Trophoblast cell (in vitro differentiated cells and primary cell): ENCODE data around the gene UBE2L6.

Experiments
- DNase-seq, 2 donors: peaks; one replicate each; pipeline ENCODE4 v3.0.0-alpha.2; 2016
- H2AFZ ChIP-seq: 2 replicates; pipeline ENCODE4 v1.6.1; 2013; ENCODE audit warnings: low read length, moderate library complexity, mild to moderate bottlenecking; ENCODE audit not compliant: insufficient read depth, poor library complexity
- H2AK5ac ChIP-seq: 2 replicates; pipeline ENCODE4 v1.6.1; 2013; ENCODE audit warnings: mild to moderate bottlenecking, low read length
- H2BK120ac ChIP-seq: 2 replicates; pipeline ENCODE4 v1.6.1; 2013; ENCODE audit warnings: low read length, mild to moderate bottlenecking, moderate library complexity; ENCODE audit not compliant: insufficient read depth, poor library complexity
- H2BK12ac ChIP-seq: 2 replicates; pipeline ENCODE4 v1.6.1; 2013; ENCODE audit warnings: mild to moderate bottlenecking, low read length, moderate library complexity
- H2BK5ac ChIP-seq: 2 replicates; pipeline ENCODE4 v1.6.1; 2013; ENCODE audit warnings: low read length, low read depth, moderate library complexity, mild to moderate bottlenecking; ENCODE audit not compliant: poor library complexity
- H3K14ac ChIP-seq: 2 replicates; pipeline ENCODE4 v1.6.1; 2013; ENCODE audit warnings: mild to moderate bottlenecking, low read length
- H3K18ac ChIP-seq: 2 replicates; pipeline ENCODE4 v1.6.1; 2013; ENCODE audit warnings: mild to moderate bottlenecking, low read length
- H3K23ac ChIP-seq: 2 replicates; pipeline ENCODE4 v1.6.1; 2013; ENCODE audit warnings: low read length
- H3K27ac ChIP-seq: 2 replicates; pipeline ENCODE4 v1.5.1; 2013; ENCODE audit warnings: low read depth, mild to moderate bottlenecking, inconsistent platforms, low read length, moderate library complexity
- H3K27me3 ChIP-seq: 2 replicates; pipeline ENCODE4 v1.6.1; 2013; ENCODE audit warnings: inconsistent platforms, mild to moderate bottlenecking, low read length, moderate library complexity; ENCODE audit not compliant: insufficient read depth
- H3K36me3 ChIP-seq, 2 experiments: 1 replicate in 1 of 2; 2 replicates in 1 of 2; pipeline ENCODE4 v1.6.1; 2013; ENCODE audit warnings: low read length in 2 of 2, mild to moderate bottlenecking in 2 of 2, moderate library complexity in 1 of 2; ENCODE audit not compliant: insufficient read depth in 2 of 2, control insufficient read depth in 1 of 2
- H3K4ac ChIP-seq: 2 replicates; pipeline ENCODE4 v1.6.1; 2013; ENCODE audit warnings: low read depth, mild to moderate bottlenecking, low read length, moderate library complexity
- H3K4me1 ChIP-seq, 2 experiments: 1 replicate in 1 of 2; 2 replicates in 1 of 2; pipeline ENCODE4 v1.6.1; 2013; ENCODE audit warnings: low read length in 2 of 2, mild to moderate bottlenecking in 2 of 2, moderate library complexity in 1 of 2; ENCODE audit not compliant: insufficient read depth in 2 of 2, control insufficient read depth in 1 of 2
- H3K4me2 ChIP-seq: 2 replicates; pipeline ENCODE4 v1.6.1; 2013; ENCODE audit warnings: inconsistent platforms, mild to moderate bottlenecking, low read length, moderate library complexity
- H3K4me3 ChIP-seq: 2 replicates; pipeline ENCODE4 v1.5.1; 2013; ENCODE audit warnings: mild to moderate bottlenecking, low read depth, low read length, inconsistent platforms
- H3K79me1 ChIP-seq: one replicate; pipeline ENCODE4 v1.6.1; 2013; ENCODE audit warnings: low read length
- H3K79me2 ChIP-seq: 2 replicates; pipeline ENCODE4 v1.6.1; 2013; ENCODE audit warnings: low read length, mild to moderate bottlenecking; ENCODE audit not compliant: control insufficient read depth, insufficient read depth, poor library complexity
- H3K9ac ChIP-seq: 2 replicates; pipeline ENCODE4 v1.6.1; 2013; ENCODE audit warnings: mild to moderate bottlenecking, low read length
- H3K9me3 ChIP-seq: 2 replicates; pipeline ENCODE4 v1.6.1; 2013; ENCODE audit warnings: low read depth, mild to moderate bottlenecking, control low read depth, inconsistent platforms, low read length; ENCODE audit not compliant: insufficient read depth
- H4K12ac ChIP-seq: 2 replicates; pipeline ENCODE4 v1.6.1; 2013; ENCODE audit warnings: low read depth, mild to moderate bottlenecking, low read length, moderate library complexity
- H4K8ac ChIP-seq: 2 replicates; pipeline ENCODE4 v1.6.1; 2013; ENCODE audit warnings: low read depth, mild to moderate bottlenecking, low read length, moderate library complexity
- H4K91ac ChIP-seq: one replicate; pipeline ENCODE4 v1.6.1; 2013; ENCODE audit warnings: low read depth, mild to moderate bottlenecking, low read length, moderate library complexity
- WGBS: extraction: QIAGEN DNeasy Blood & Tissue Kit; methylation state at CpG from one replicate; pipeline ENCODE4 v1.1.7; 2013; ENCODE audit warnings: missing lambda C conversion rate; ENCODE audit not compliant: insufficient read length, insufficient coverage; ENCODE audit errors: extremely low coverage; 5-methylcytosine and 5-hydroxymethylcytosine counted together

UBE2L6 gene

DNA sequence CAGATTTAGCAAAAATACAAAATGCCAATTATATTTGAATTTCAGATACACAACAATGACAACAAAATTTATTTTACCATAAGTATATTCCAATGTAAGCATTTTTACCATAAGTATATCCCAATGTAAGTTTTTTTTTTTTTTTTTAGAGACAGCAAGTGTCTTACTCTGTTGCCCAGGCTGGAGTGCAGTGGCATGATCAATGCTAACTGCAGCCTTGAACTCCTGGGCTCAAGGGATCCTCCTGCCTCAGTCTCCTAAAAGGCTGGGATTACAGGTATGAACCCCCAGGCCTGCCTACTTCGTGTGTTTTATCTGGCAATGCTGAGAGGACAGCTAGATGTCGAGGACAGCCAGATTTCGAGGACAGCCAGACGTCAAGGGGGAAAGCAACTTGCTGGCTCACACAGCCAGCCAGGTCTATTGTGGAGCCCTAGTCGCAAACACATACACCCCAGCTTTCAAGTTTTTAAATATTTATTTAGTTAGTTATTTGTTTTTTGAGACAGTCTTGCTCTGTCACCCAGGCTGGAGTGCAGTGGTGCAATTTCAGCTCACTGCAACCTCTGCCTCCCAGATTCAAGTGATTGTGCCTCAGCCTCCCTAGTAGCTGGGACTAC lies 28.9 kb upstream of the UBE2L6 start:
- H3K4ac ChIP-seq: no peak overlapping the region
- H3K18ac ChIP-seq: peak overlapping the region; percentile 29
- no peak overlapping the region for H3K14ac ChIP-seq
- H2BK120ac ChIP-seq: no peak overlapping the region
- no peak for DNase-seq
- H3K4me2 ChIP-seq: no peak overlapping the region
- H3K9ac ChIP-seq: no peak overlapping the region
- H2AFZ ChIP-seq: peak overlapping the region; percentile 11
- H2BK12ac ChIP-seq: peak overlapping the region; percentile 8
- no peak overlapping the region for H2AK5ac ChIP-seq
- peaks cover 10 to 25% of the 10 kb centered on the region in 2 experiments for H3K4me1 ChIP-seq
- no peaks in the 10 kb centered on the region for H3K9me3 ChIP-seq
- H4K12ac ChIP-seq: no peak overlapping the region
- peaks cover 9% of the 10 kb centered on the region for H3K79me1 ChIP-seq
- no CpG with 5 or more reads among the region's 5 CpGs for WGBS
- H4K91ac ChIP-seq: peak overlapping the region; percentile 39
- H4K8ac ChIP-seq: no peak overlapping the region
- H3K27me3 ChIP-seq: no peaks in the 10 kb centered on the region
- no peak overlapping the region for H3K4me3 ChIP-seq
- no peak overlapping the region for H3K27ac ChIP-seq
- no peaks in the 10 kb centered on the region for H3K79me2 ChIP-seq
- no peak overlapping the region for H2BK5ac ChIP-seq
- no peaks in the 10 kb centered on the region for H3K36me3 ChIP-seq
- H3K23ac ChIP-seq: no peak overlapping the region

DNA sequence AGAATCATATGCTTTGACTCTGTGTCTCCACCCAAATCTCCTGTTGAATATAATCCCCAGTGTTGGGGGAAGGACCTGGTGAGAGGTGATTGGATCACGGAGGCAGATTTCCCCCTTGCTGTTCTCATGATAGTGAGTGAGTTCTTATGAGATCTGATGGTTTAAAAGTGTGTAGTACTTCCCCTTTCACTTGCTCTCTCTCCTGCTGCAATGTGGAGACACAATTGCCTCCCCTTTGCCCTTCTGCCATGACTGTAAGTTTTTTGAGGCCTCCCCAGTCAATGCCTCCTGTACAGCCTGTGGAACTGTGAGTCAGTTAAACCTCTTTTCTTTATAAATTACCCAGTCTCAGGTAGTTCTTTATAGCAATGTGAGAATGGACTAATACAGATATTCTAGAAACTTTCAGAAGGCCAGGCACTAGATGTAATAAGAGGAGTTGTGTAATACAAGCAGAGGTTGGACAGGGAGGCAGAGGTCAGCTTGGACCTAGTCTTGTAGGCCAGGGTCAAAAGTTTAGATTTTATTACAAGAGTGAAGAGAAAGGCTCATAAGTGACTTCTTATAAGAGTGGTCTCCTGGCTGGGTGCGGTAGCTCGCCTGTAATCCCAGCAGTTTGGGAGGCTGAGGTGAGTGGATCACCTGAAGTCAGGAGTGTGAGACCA lies 20.7 kb upstream of the UBE2L6 start:
- Histone ChIP-seq H3K14ac (no peak overlapping the region), H3K79me2 (no peaks in the 10 kb centered on the region), H3K23ac (no peak overlapping the region), H2AK5ac (no peak overlapping the region), H2BK120ac (no peak overlapping the region), H4K91ac (no peak overlapping the region), H4K12ac (no peak overlapping the region), H3K27me3 (no peaks in the 10 kb centered on the region), H2AFZ (no peak overlapping the region), H4K8ac (no peak overlapping the region), H3K36me3 (no peaks in the 10 kb centered on the region), H3K9ac (no peak overlapping the region), H3K4me2 (no peak overlapping the region), H2BK12ac (no peak overlapping the region), H3K18ac (no peak overlapping the region), H3K4ac (no peak overlapping the region), H2BK5ac (no peak overlapping the region), H3K79me1 (no peaks in the 10 kb centered on the region), H3K4me1 (peaks cover 0 to 3% of the 10 kb centered on the region in 2 experiments), H3K9me3 (no peaks in the 10 kb centered on the region), H3K4me3 (no peak overlapping the region), H3K27ac (no peak overlapping the region)
- no peak for DNase-seq
- no CpG with 5 or more reads among the region's 3 CpGs for WGBS

DNA sequence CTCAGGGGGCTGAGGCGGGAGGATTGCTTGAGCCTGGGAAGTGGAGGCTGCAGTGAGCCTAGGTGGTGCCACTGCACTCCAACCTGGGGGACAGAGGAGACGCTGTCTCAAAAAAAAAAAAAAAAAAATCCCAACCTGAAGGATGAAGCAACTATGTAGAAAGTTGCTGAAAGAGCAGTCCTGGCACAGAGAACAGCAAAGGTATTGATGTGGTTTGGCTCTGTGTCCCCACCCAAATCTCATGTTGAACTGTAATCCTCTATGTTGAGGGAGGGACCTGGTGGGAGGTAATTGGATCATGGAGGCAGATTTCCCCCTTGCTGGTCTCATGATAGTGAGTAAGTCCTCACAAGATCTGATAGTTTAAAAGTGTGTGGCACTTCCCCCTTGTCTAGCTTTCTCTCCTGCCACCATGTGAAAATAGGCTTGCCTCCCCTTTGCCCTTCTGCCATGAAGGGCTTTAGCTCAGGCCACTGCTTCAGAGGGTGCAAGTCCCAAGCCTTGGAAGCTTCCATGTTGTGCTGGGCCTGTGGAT lies 19.3 kb upstream of the UBE2L6 start:
- Histone ChIP-seq H3K9me3 (no peaks in the 10 kb centered on the region), H3K27me3 (no peaks in the 10 kb centered on the region), H2BK12ac (no peak overlapping the region), H4K12ac (no peak overlapping the region), H3K23ac (no peak overlapping the region), H2AK5ac (no peak overlapping the region), H3K79me1 (no peaks in the 10 kb centered on the region), H3K27ac (no peak overlapping the region), H2AFZ (no peak overlapping the region), H3K4me3 (no peak overlapping the region), H3K4me2 (no peak overlapping the region), H4K91ac (no peak overlapping the region), H2BK5ac (no peak overlapping the region), H3K18ac (no peak overlapping the region), H3K9ac (no peak overlapping the region), H3K14ac (no peak overlapping the region), H2BK120ac (no peak overlapping the region), H3K4me1 (peaks cover 0 to 3% of the 10 kb centered on the region in 2 experiments), H3K4ac (no peak overlapping the region), H3K79me2 (no peaks in the 10 kb centered on the region), H4K8ac (no peak overlapping the region), H3K36me3 (no peaks in the 10 kb centered on the region)
- DNase-seq: no peak
- no CpG with 5 or more reads among the region's 2 CpGs for WGBS

DNA sequence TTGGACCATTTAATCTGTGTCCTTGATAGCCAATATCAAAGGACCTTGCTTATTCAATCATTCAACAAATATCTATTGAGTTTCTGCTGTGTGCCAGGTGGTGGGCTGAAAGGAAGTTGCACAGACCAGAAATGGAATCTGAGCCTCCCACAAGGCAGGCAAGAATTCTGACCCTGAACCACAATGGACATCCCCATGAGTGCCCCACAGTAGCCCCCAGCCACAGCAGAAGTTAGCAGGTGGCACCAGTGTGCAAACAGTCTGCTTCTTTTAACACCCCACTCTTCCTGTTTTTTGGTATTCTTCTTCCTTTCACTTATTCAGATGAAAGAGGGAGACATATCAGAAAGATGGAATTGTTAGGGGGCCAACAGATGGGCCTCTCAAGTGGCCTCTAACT lies 17.8 kb upstream of the UBE2L6 start:
- Histone ChIP-seq H3K4me2 (no peak overlapping the region), H3K79me1 (no peaks in the 10 kb centered on the region), H2BK12ac (no peak overlapping the region), H3K23ac (no peak overlapping the region), H3K9me3 (no peaks in the 10 kb centered on the region), H3K4me1 (peaks cover 0 to 3% of the 10 kb centered on the region in 2 experiments), H4K8ac (no peak overlapping the region), H3K9ac (no peak overlapping the region), H3K79me2 (no peaks in the 10 kb centered on the region), H2BK5ac (no peak overlapping the region), H4K91ac (no peak overlapping the region), H2BK120ac (no peak overlapping the region), H3K4me3 (no peak overlapping the region), H3K27ac (no peak overlapping the region), H2AK5ac (no peak overlapping the region), H4K12ac (no peak overlapping the region), H3K18ac (no peak overlapping the region), H3K14ac (no peak overlapping the region), H3K4ac (no peak overlapping the region), H3K36me3 (no peaks in the 10 kb centered on the region), H2AFZ (no peak overlapping the region), H3K27me3 (no peaks in the 10 kb centered on the region)
- no peak for DNase-seq
